Osteoblast (primary cell): ENCODE results near the gene RANBP17. TPM values are rescaled to one million over a fixed set of nuclear protein-coding genes. Genes with fewer than 3 reads are reported as not detected.

Experiments
- DNase-seq: peaks from one replicate; pipeline ENCODE4 v3.0.0; 2011; ENCODE audit warnings: low spot score, mixed read lengths; ENCODE audit not compliant: insufficient read length; ENCODE audit errors: missing footprints
- H2AFZ ChIP-seq: 2 replicates; pipeline ENCODE4 v1.6.0; 2011; ENCODE audit warnings: mild to moderate bottlenecking, low read length
- H3K27ac ChIP-seq: 2 replicates; pipeline ENCODE4 v1.5.1; 2011; ENCODE audit warnings: mild to moderate bottlenecking, low read depth, low read length, moderate library complexity
- H3K27me3 ChIP-seq: 2 replicates; pipeline ENCODE4 v1.6.0; 2012; ENCODE audit warnings: mild to moderate bottlenecking, control low read depth, inconsistent platforms, low read length, moderate library complexity; ENCODE audit not compliant: insufficient read depth
- H3K36me3 ChIP-seq: 2 replicates; pipeline ENCODE4 v1.5.1; 2011; ENCODE audit warnings: mild to moderate bottlenecking, low read length, control low read depth, moderate library complexity; ENCODE audit not compliant: insufficient read depth
- H3K4me1 ChIP-seq: 2 replicates; pipeline ENCODE4 v1.5.1; 2011; ENCODE audit warnings: mild to moderate bottlenecking, low read length, control low read depth, moderate library complexity; ENCODE audit not compliant: insufficient read depth
- H3K4me2 ChIP-seq: 2 replicates; pipeline ENCODE4 v1.6.0; 2011; ENCODE audit warnings: mild to moderate bottlenecking, low read length; ENCODE audit not compliant: insufficient read depth
- H3K4me3 ChIP-seq: fragments of 200-600 bp; sonication (generic); 3 replicates; pipeline ENCODE4 v1.5.1; 2012; ENCODE audit warnings: mild to moderate bottlenecking, low read length, inconsistent platforms; ENCODE audit not compliant: insufficient read depth
- H3K79me2 ChIP-seq: 2 replicates; pipeline ENCODE4 v1.6.0; 2012; ENCODE audit warnings: mild to moderate bottlenecking, low read length, control low read depth, inconsistent platforms; ENCODE audit not compliant: insufficient read depth
- H3K9me3 ChIP-seq: 2 replicates; pipeline ENCODE4 v1.5.1; 2011; ENCODE audit warnings: low read depth, low read length, control low read depth
- H4K20me1 ChIP-seq: 2 replicates; pipeline ENCODE4 v1.6.0; 2012; ENCODE audit warnings: mild to moderate bottlenecking, low read length, control low read depth; ENCODE audit not compliant: insufficient read depth
- CTCF ChIP-seq: IDR thresholded peaks from 2 replicates; pipeline ENCODE4 v1.5.1; 2011; ENCODE audit warnings: mild to moderate bottlenecking, low read depth, low read length, moderate library complexity; ENCODE audit errors: extremely low read depth
- total RNA-seq: library from RNA; depleted of rRNA; stranded (reverse); fragments of >200 nt; gene quantifications from 2 replicates; pipeline ENCODE4 v1.2.3, GENCODE V29; 2012

RANBP17 gene
- total RNA-seq, 1 donor = 4.0 TPM

- no peaks in the 10 kb centered on the region for H3K36me3 ChIP-seq
- no peak for DNase-seq
- H3K79me2 ChIP-seq = no peaks in the 10 kb centered on the region
- H3K27me3 ChIP-seq = no peaks in the 10 kb centered on the region
- no peak overlapping the region for H3K4me2 ChIP-seq
- no peaks in the 10 kb centered on the region for H4K20me1 ChIP-seq
- no peaks in the 10 kb centered on the region for H3K4me1 ChIP-seq
- no peak for TF ChIP-seq CTCF
- no peak overlapping the region for H3K27ac ChIP-seq
- no peaks in the 10 kb centered on the region for H3K9me3 ChIP-seq
- H3K4me3 ChIP-seq = no peak overlapping the region
- H2AFZ ChIP-seq = no peak overlapping the region
Measured at GRCh38 chr5:171149333-171149732, 287.5 kb downstream of the RANBP17 start.

- H3K27ac ChIP-seq = no peak overlapping the region
- no peaks in the 10 kb centered on the region for H3K9me3 ChIP-seq
- no peak overlapping the region for H3K4me3 ChIP-seq
- DNase-seq = no peak
- TF ChIP-seq CTCF = no peak
- no peaks in the 10 kb centered on the region for H4K20me1 ChIP-seq
- H3K36me3 ChIP-seq = no peaks in the 10 kb centered on the region
- H3K27me3 ChIP-seq = no peaks in the 10 kb centered on the region
- H3K4me2 ChIP-seq = no peak overlapping the region
- no peaks in the 10 kb centered on the region for H3K79me2 ChIP-seq
- no peak overlapping the region for H2AFZ ChIP-seq
- no peaks in the 10 kb centered on the region for H3K4me1 ChIP-seq
Measured at GRCh38 chr5:171149772-171150171, 288.0 kb downstream of the RANBP17 start.

- no peak overlapping the region for H3K4me3 ChIP-seq
- H3K79me2 ChIP-seq = no peaks in the 10 kb centered on the region
- DNase-seq = peak; percentile 69
- peak; percentile 31 for TF ChIP-seq CTCF
- H3K4me1 ChIP-seq = no peaks in the 10 kb centered on the region
- H3K4me2 ChIP-seq = no peak overlapping the region
- H4K20me1 ChIP-seq = no peaks in the 10 kb centered on the region
- no peak overlapping the region for H2AFZ ChIP-seq
- no peaks in the 10 kb centered on the region for H3K9me3 ChIP-seq
- no peak overlapping the region for H3K27ac ChIP-seq
- H3K36me3 ChIP-seq = no peaks in the 10 kb centered on the region
- no peaks in the 10 kb centered on the region for H3K27me3 ChIP-seq
Measured at GRCh38 chr5:171152382-171152781, 290.6 kb downstream of the RANBP17 start.

- Histone ChIP-seq H2AFZ (no peak overlapping the region), H3K79me2 (no peaks in the 10 kb centered on the region), H3K4me3 (no peak overlapping the region), H3K4me1 (no peaks in the 10 kb centered on the region), H3K4me2 (no peak overlapping the region), H3K9me3 (no peaks in the 10 kb centered on the region), H3K36me3 (no peaks in the 10 kb centered on the region), H4K20me1 (no peaks in the 10 kb centered on the region), H3K27ac (no peak overlapping the region), H3K27me3 (no peaks in the 10 kb centered on the region)
- TF ChIP-seq CTCF = no peak
- no peak for DNase-seq
Measured at GRCh38 chr5:171155621-171156020, 293.8 kb downstream of the RANBP17 start.
